Heart left ventricle (tissue), 13 donors: ENCODE results near the gene ARAF.

ENCODE experiments used
- POLR2A ChIP-seq, 2 donors: fragments of 450-650 bp; IDR thresholded peaks; one replicate each; pipeline ENCODE4 v1.6.1; 2017; ENCODE audit warnings: antibody characterized with exemption in 2 of 2, mild to moderate bottlenecking in 2 of 2, moderate library complexity in 2 of 2
- TF ChIP-seq, protein P1 (sequence below), 12 donors: fragments of 200-600 bp; sonication (generic) in 4 of 12; IDR thresholded peaks; one replicate each; pipeline versions ENCODE4 v1.5.0 to v1.8.0; 2018 to 2022; ENCODE audit warnings: antibody characterized with exemption in 12 of 12, mild to moderate bottlenecking in 5 of 12
- donor health status: ischemic (EF 13 %, LVEDD 7.1; RV severe dilation, severe dysfunction).
- donor health status: DM: no; HTN: yes; CAD: no.
- donor health status: DM: no; HTN: no; CAD: no.
- donor health status: ischemic (EF 25% LVEDD 6.9; RV normal size, moderate dysfunction).
- donor health status: ischemic (EF 25% LVEDD 5.7; RV mildly dilated, moderate dysfunction).
- donor health status: ischemic (EF 35%, LVEDD 5.7; RV mildly dilated, moderate dysfunction).
- donor health status: nonischemic (EF 11% LVEDD 7.7; RV severe dilation, severe dysfunction).
- donor health status: DM: yes; HTN: yes; CAD: no.
- donor health status: PGD.
- donor health status: ischemic (EF 29% LVEDD 5.4; RV normal size, mild dysfunction).
- donor health status: nonischemic (EF 23%, LVEDD 6.1; RV moderate dilation, normal function).

DNA sequence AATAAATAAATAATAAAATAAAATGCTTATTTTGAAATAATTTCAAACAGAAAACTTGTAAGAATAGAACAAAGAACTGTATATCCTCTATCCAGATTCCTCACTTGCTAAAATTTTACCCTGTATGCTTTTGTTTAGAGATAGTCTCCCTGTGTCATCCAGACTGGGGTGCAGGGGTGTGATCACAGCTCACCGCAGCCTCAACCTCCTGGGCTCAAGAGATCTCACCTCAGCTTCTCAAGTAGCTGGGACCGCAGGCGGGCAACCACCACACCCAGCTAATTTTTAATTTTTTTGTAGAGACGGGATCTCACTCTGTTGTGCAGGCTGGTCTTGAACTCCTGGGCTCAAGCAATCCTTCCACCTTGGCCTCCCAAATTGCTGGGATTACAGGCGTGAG, 17.5 kb upstream of the ARAF start:
- no peak for TF ChIP-seq POLR2A (IDR thresholded peaks at IDR 0.05)
- TF ChIP-seq, protein P1, sequence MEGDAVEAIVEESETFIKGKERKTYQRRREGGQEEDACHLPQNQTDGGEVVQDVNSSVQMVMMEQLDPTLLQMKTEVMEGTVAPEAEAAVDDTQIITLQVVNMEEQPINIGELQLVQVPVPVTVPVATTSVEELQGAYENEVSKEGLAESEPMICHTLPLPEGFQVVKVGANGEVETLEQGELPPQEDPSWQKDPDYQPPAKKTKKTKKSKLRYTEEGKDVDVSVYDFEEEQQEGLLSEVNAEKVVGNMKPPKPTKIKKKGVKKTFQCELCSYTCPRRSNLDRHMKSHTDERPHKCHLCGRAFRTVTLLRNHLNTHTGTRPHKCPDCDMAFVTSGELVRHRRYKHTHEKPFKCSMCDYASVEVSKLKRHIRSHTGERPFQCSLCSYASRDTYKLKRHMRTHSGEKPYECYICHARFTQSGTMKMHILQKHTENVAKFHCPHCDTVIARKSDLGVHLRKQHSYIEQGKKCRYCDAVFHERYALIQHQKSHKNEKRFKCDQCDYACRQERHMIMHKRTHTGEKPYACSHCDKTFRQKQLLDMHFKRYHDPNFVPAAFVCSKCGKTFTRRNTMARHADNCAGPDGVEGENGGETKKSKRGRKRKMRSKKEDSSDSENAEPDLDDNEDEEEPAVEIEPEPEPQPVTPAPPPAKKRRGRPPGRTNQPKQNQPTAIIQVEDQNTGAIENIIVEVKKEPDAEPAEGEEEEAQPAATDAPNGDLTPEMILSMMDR (IDR thresholded peaks at IDR 0.05): no peak
